ENCODE results near the gene KDM4B. TPM values are rescaled to one million over a fixed set of nuclear protein-coding genes. Genes with fewer than 3 reads are reported as not detected.
"Not testable (repeated sequence)": the region's sequence is repeated elsewhere in the genome, so short reads cannot be mapped to it uniquely, and the experiment has no call there.

Gene KDM4B
- polyA plus RNA-seq (2012; ENCODE audit: missing spikeins), result 19.4 TPM

DNA sequence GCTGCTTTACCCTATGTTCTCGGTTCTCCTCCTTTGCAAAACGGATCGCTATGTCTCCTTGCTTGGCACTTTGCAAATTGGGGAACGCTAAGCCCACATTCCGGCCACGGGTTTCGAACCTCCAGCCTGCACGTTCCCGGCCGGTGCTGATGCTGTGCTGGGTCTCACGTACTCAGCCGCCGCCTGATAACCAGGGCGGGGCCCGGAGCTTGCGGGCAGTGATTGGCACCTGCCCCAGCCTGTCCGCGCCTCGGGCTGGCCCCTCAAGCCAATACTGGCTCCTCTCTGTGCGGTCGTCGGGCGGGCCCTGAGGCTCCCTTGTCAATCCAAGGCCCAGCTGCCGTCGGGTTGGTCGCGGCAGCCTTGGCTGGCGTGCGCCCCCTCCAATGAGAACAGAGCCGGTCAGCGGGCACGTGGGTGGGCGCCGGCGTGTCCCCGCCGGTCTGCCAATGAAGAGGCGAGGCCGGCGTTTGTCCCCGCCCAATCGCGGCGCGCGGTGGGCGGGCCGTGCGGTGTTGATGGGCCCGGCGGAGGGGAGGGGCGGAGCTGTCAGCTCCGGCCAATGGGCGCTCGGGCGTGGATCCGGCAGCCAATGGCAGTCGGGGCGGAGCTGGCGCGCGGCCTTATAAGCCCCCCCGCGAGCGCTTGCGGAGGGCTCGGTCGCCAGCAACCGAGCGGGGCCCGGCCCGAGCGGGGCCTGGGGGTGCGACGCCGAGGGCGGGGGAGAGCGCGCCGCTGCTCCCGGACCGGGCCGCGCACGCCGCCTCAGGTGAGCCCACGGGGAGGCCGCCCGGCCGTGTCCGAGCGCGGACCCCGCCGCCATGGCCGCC is at the start of gene KDM4B:
Gene KDM4B, plus strand, starts transcription at position 652 of the 830 bp plus-strand sequence. CDS start 63,778 bp downstream, outside the sequence.
- FAIRE-seq (peak; percentile 99), DNase-seq (ENCODE audit: insufficient read length) (peak; percentile 99)

DNA sequence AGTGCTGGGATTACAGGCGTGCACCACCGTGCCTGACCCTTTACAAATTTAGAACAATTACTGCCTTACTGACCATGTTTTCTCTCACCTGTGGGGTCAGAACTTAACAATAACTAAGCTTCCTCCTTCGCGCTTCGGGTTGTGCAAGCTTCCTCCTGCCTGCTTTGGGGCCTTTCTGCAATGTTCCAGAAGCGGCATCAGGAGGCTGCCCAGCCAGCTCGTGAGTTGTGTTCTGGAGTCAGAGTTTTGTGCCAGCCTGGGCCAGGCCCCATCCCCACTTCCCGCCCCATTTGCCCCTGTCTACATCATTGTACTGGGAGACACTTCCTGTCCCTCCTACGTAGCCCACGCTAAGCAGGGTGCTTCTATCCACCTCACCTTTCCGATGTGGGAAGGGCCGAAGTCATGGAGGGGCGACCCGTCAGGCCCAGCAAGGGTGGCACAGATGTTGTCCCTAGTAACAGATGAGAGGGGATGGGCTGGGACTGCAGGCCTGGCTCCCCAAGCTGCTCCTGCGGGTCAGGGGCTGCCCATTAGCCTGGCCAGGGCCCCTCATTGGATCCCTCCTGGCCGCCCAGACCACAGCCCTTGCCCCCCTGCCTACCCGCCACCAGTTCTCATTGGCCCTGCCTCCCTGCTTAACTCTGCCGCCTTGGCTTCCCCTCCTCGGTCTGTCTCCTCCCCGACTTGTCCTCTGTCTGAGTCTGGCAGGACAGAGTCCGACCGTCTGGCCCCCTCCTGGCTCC is 46.2 kb upstream of the KDM4B start:
- no peak for TF ChIP-seq TAF1 (IDR thresholded peaks at IDR 0.05; ENCODE audit: borderline replicate concordance, low read depth, low read length)
- TF ChIP-seq POLR2A (IDR thresholded peaks at IDR 0.05; ENCODE audit: low read depth, low read length), result no peak
- no peak for TF ChIP-seq POLR2AphosphoS5 (IDR thresholded peaks at IDR 0.05; ENCODE audit: low read depth, low read length)
- FAIRE-seq (no peak), DNase-seq (ENCODE audit: insufficient read length) (no peak)

More for the DNA sequence above, at the start of gene KDM4B:
- TF ChIP-seq POLR2A (IDR thresholded peaks at IDR 0.05; ENCODE audit: low read depth, low read length) (peak; percentile 97), TAF1 (IDR thresholded peaks at IDR 0.05; ENCODE audit: borderline replicate concordance, low read depth, low read length) (peak; percentile 64; the same call in 1 of the 2 replicates), POLR2AphosphoS5 (IDR thresholded peaks at IDR 0.05; ENCODE audit: low read depth, low read length) (peak; percentile 75)

DNA sequence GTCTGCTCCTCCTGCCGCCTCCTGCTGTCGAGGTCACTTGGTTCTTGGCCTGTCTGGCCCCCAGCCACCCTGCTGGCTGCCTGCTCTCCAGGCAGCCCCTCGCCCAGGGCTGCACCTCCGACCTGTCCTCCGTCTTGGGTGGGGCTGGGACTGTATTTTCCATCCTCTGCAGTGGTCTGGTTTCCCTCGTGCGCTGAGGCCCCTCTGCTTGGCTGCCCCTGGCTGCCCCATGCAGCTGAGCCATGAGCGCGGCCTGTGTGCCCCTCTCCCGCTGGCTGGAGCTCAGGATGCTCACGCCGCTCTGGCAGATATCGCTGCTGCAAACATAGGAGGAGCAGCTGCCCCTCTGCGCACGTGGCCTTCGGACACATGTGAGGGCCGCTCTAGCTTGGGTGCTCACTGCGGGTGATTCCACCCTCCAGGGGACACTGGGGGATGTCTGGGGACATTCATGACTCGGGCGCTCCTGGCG is 45.6 kb upstream of the KDM4B start:
- FAIRE-seq, result no peak
- no peak for TF ChIP-seq POLR2AphosphoS5 (IDR thresholded peaks at IDR 0.05; ENCODE audit: low read depth, low read length)
- TF ChIP-seq POLR2A (IDR thresholded peaks at IDR 0.05; ENCODE audit: low read depth, low read length), result no peak
- no peak for TF ChIP-seq TAF1 (IDR thresholded peaks at IDR 0.05; ENCODE audit: borderline replicate concordance, low read depth, low read length)
- DNase-seq (ENCODE audit: insufficient read length), result no peak

DNA sequence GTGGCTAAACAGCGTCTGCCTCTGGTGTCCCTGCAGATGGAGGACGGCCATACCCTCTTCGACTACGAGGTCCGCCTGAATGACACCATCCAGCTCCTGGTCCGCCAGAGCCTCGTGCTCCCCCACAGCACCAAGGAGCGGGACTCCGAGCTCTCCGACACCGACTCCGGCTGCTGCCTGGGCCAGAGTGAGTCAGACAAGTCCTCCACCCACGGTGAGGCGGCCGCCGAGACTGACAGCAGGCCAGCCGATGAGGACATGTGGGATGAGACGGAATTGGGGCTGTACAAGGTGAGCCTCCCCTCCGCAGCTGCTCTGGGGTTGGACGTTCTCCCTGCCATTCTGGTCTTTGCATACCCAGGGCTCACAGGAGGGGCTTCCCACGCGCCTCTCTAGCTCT is 39.7 kb upstream of the KDM4B start:
- DNase-seq (ENCODE audit: insufficient read length) (no peak), FAIRE-seq (no peak)
- TF ChIP-seq POLR2AphosphoS5 (IDR thresholded peaks at IDR 0.05; ENCODE audit: low read depth, low read length) (no peak), POLR2A (IDR thresholded peaks at IDR 0.05; ENCODE audit: low read depth, low read length) (no peak), TAF1 (IDR thresholded peaks at IDR 0.05; ENCODE audit: borderline replicate concordance, low read depth, low read length) (no peak)

DNA sequence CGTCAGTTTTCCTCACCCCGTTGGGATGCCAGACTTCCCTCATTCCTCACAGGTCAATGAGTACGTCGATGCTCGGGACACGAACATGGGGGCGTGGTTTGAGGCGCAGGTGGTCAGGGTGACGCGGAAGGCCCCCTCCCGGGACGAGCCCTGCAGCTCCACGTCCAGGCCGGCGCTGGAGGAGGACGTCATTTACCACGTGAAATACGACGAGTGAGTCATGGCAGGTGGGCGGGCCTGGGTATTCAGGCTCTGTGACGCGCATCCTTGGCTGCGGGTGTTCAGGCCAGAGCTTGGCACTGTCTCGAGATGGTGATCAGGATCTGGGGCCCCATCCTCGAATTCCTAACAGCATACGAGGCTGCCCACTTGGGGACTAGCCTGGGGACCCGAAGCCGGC is 38.2 kb upstream of the KDM4B start:
- FAIRE-seq, result no peak
- DNase-seq (ENCODE audit: insufficient read length), result no peak
- TF ChIP-seq TAF1 (IDR thresholded peaks at IDR 0.05; ENCODE audit: borderline replicate concordance, low read depth, low read length), result no peak
- no peak for TF ChIP-seq POLR2A (IDR thresholded peaks at IDR 0.05; ENCODE audit: low read depth, low read length)
- TF ChIP-seq POLR2AphosphoS5 (IDR thresholded peaks at IDR 0.05; ENCODE audit: low read depth, low read length), result no peak

DNA sequence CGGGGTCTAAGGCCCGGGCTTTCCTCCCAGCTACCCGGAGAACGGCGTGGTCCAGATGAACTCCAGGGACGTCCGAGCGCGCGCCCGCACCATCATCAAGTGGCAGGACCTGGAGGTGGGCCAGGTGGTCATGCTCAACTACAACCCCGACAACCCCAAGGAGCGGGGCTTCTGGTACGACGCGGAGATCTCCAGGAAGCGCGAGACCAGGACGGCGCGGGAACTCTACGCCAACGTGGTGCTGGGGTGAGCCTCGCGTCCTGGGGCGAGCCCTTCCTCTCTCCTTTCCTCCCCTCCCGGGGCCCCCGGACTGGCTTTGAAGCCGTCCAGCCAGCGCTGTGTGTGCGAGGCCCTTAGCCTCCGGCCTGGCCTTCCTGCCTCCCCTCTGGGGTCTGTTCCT is 36.2 kb upstream of the KDM4B start:
- no peak for FAIRE-seq
- TF ChIP-seq POLR2AphosphoS5 (IDR thresholded peaks at IDR 0.05; ENCODE audit: low read depth, low read length), result no peak
- TF ChIP-seq POLR2A (IDR thresholded peaks at IDR 0.05; ENCODE audit: low read depth, low read length), result no peak
- TF ChIP-seq TAF1 (IDR thresholded peaks at IDR 0.05; ENCODE audit: borderline replicate concordance, low read depth, low read length), result no peak
- no peak for DNase-seq (ENCODE audit: insufficient read length)

DNA sequence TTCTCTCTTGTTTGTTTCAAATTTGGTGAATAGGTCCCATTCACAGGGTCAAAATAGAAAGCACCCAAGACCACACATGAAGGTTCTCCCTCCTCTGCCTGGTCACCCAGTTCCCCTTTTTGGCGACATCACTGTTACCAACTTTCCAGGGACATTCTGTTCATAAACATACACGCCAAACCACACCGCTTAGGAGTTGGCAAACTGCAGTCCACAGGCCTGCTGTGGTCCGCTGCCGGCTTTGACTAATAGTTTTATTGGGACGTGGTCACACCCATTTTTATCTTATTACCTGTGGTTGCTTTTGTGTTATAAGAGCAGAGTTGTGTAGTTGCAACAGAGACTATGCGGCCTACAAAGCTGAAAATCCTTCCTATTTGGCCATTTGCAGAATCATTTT is 35.4 kb upstream of the KDM4B start:
- DNase-seq (ENCODE audit: insufficient read length) (no peak), FAIRE-seq (no peak)
- no peak for TF ChIP-seq TAF1 (IDR thresholded peaks at IDR 0.05; ENCODE audit: borderline replicate concordance, low read depth, low read length)

DNA sequence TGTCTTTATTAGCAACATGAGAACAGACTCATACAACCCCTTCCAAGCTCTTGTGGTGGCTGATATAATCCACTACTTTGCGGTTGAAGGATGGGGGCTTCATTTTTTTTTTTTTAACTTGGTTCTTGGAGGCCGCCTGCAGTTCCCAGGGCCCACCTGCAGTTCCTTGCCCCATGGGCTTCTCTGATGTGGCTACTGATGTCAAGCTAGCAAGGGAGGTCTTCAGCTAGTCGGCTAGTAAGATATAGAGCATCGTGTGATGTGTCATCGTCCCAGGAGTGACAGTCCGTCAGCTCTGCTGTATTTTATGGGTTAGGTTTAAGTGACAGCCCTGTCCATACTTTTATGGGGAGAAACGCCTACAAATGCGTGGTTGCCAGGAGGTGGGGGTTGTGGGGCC is 33.5 kb upstream of the KDM4B start:
- TF ChIP-seq POLR2A (IDR thresholded peaks at IDR 0.05; ENCODE audit: low read depth, low read length) (no peak), POLR2AphosphoS5 (IDR thresholded peaks at IDR 0.05; ENCODE audit: low read depth, low read length) (no peak)
- FAIRE-seq (no peak), DNase-seq (ENCODE audit: insufficient read length) (no peak)

DNA sequence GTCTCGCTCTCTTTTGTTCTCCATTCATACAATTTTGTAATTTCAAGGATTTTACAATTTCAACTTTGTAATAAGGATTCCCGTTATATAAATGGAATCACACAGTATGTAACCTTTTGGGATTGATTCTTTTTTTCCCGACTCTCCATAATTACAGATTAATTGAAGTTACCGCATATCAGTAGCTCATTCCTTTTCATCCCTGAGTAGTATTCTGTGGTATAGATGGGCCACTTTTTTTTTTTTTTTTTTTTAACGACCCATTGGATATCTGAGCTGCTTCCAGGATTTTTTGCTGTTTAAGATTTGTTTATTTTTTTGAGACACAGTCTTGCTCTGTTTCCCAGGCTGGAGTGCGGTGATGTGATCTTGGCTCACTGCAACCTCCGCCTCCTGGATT is 31.9 kb upstream of the KDM4B start:
- no peak for TF ChIP-seq TAF1 (IDR thresholded peaks at IDR 0.05; ENCODE audit: borderline replicate concordance, low read depth, low read length)
- no peak for TF ChIP-seq POLR2A (IDR thresholded peaks at IDR 0.05; ENCODE audit: low read depth, low read length)
- TF ChIP-seq POLR2AphosphoS5 (IDR thresholded peaks at IDR 0.05; ENCODE audit: low read depth, low read length), result no peak
- FAIRE-seq, result no peak

DNA sequence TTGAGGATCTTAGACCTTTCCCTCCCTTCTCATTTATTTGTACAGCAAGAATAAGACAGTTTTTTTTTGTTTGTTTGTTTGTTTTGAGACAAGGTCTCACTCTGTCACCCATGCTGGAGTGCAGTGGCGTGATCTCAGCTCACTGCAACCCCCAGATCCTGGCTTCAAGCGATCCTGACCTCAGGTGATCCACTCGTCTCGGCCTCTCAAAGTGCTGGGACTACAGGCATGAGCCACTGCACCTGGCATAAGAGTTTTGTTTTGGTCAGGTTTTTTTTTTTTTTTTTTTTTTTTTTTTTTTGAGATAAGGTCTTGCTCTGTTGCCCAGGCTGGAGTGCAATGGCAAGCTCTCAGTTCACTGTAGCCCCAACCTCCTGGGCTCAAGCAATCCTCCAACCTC is 30.5 kb upstream of the KDM4B start:
- DNase-seq (ENCODE audit: insufficient read length); FAIRE-seq: not testable (repeated sequence)

More for the DNA sequence above, 31.9 kb upstream of the KDM4B start:
- DNase-seq (ENCODE audit: insufficient read length), result no peak

DNA sequence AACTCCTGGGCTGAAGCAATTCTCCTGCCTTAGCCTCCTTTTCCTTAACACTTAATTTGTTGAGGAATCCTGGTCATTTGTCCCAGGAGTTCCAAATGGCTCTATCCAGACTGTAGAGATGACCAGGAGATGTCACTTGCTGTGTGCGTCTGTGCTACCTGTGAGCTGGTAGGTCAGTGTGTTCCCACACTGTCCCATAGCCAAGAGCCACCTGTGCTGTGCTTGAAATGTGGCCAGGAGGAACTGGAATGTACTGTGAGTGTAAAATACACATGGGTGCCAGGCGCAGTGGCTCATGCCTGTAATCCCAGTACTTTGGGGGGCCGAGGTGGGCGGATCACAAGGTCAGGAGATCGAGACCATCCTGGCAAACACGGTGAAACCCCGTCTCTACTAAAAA is 29.4 kb upstream of the KDM4B start:
- no peak for TF ChIP-seq POLR2A (IDR thresholded peaks at IDR 0.05; ENCODE audit: low read depth, low read length)
- no peak for TF ChIP-seq TAF1 (IDR thresholded peaks at IDR 0.05; ENCODE audit: borderline replicate concordance, low read depth, low read length)
- TF ChIP-seq POLR2AphosphoS5 (IDR thresholded peaks at IDR 0.05; ENCODE audit: low read depth, low read length), result no peak
- DNase-seq (ENCODE audit: insufficient read length), result no peak
- FAIRE-seq, result no peak

DNA sequence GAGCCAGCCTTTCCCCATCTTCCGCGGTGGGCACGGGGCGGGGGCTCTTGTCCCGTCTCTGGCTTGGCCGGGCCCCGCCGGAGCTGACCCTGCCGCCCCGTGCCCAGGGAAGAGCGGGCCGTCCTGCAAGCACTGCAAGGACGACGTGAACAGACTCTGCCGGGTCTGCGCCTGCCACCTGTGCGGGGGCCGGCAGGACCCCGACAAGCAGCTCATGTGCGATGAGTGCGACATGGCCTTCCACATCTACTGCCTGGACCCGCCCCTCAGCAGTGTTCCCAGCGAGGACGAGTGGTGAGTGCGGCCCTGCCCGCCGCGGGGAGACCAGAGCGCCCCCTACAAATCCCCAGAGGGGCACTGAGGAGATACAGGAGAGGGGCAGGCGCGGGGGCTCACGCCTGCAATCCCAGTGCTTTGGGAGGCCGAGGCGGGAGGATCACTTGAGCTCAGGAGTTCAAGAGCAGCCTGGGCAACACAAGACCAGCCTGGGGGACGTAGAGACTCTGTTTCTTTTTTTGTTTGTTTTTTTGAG is 27.2 kb upstream of the KDM4B start:
- not testable (repeated sequence) for DNase-seq (ENCODE audit: insufficient read length); FAIRE-seq

DNA sequence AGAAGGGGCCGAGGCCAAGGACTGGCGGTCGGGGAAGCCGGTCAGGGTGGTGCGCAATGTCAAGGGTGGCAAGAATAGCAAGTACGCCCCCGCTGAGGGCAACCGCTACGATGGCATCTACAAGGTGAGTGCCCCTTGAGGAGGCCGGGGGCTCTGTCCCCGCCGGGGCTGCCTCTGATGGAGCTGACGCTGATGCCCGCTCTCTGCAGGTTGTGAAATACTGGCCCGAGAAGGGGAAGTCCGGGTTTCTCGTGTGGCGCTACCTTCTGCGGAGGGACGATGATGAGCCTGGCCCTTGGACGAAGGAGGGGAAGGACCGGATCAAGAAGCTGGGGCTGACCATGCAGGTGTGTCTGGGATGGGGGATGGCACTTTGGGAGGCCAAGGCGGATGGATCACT is 18.3 kb upstream of the KDM4B start:
- not testable (repeated sequence) for DNase-seq (ENCODE audit: insufficient read length); FAIRE-seq

All from GM12892 (cell line).